GM19351 (cell line): ENCODE measurements around the gene HARBI1.

ENCODE experiments used
- ATAC-seq: cut with Tn5 transposase; IDR thresholded peaks from one replicate; pipeline ENCODE4 v1.9.1; 2021; ENCODE audit warnings: mild to moderate bottlenecking, moderate library complexity; ENCODE audit not compliant: unreplicated experiment

Gene HARBI1, protein sequence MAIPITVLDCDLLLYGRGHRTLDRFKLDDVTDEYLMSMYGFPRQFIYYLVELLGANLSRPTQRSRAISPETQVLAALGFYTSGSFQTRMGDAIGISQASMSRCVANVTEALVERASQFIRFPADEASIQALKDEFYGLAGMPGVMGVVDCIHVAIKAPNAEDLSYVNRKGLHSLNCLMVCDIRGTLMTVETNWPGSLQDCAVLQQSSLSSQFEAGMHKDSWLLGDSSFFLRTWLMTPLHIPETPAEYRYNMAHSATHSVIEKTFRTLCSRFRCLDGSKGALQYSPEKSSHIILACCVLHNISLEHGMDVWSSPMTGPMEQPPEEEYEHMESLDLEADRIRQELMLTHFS

DNA sequence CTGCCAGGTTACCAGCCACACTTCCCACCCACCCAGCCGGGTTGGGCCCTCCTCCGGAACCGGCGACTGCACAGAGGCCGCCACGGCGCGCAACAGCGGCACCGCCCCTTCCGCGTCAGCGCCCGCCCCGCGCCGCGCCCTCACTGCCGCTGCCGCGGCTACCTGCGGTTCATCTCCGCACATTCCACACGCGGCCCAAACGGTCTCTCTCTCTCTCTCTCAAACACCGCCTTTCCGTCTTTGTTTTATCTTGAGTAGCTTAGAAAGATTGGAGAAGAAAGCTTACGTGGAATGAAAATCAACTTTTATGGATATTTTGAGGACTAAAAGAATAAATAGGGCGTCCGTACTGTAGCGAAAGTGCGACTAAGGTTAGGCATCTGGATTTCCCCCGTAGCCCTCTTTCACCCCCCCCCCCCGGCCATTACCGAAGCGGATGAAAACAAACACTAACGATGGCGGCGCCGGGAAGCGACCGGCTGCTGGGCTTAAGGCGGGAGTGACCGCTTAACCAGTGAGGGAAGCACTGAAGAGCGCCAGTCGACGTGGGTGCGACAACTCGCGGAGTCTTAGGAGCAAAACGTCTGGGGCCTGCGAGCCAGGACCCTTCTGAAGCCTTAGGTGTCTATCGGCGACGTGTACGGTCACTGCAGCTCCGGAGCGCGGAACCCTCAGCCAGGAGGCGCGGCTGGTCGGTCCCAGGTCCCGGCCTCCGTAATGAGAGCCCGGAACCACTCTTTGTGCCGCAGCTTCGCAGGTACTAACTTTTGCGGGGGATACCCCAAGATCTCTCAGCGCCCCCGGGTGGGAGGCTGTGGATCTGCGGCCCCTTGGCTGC, at the start of gene HARBI1, which contains the start of gene ATG13:
TSS of gene HARBI1 (minus strand) at position 94 of the 838 bp plus-strand sequence. CDS start 990 bp downstream, outside the sequence.
TSS of gene ATG13 (plus strand) at position 420 of the 838 bp plus-strand sequence. CDS start 26,739 bp downstream, outside the sequence.
- peak; percentile 95 for ATAC-seq

DNA sequence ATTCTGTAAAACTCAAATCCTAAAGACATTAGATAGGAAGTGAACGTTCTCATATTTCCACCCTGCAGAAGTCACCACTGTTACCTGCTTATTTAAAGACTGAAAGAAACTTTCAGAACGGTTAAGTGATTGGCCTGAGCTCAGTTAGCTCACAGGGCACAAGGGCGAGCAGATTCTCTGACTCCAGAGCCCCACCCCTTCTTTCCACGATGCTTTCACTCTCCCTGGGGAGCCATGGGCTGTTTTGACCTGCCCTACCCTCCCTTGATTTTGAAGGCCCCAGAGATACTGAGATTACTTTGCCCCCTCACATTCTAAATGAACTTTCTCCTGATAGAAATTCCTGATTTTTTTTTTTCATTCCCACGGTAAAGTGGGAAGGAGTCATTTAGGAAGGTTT, 49.5 kb upstream of the HARBI1 start:
- ATAC-seq: no peak

DNA sequence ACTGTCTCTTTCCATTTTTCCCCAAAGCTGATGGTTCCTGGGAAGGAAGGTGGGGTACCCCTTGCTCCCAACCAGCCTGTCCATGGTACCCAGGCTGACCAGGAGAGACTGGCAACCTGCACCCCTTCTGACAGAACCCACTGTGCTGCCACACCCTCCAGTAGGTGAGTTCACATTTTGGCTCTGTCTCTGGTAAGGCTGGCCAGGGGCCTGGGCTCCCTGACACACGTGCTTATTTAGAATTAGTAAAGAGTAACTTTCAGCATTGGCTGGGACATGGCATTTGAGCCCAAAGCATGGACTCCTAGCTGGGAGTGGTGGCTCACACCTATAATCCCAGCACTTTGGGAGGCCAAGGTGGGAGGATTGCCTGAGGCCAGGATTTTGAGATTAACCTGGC, 48.3 kb upstream of the HARBI1 start:
- ATAC-seq: no peak

DNA sequence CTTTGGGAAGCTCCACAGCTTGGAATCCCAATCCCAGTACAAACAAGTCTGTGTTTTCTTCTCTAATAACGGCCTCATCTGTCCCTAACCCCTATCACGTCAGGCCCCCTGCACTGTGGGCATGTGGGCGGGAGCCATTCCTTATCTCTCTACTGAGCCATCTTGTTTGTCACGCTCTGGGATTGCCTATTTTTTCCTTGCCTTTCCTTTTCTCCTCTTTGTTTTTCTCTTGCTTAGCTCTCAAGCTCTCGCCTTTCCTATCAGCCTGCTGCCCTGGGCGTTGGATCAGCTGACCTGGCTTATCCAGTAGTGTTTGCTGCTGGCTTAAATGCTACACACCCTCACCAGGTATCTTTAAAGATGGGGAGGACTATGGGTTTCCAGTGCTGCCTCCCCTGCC, 47.6 kb upstream of the HARBI1 start:
- ATAC-seq: no peak

DNA sequence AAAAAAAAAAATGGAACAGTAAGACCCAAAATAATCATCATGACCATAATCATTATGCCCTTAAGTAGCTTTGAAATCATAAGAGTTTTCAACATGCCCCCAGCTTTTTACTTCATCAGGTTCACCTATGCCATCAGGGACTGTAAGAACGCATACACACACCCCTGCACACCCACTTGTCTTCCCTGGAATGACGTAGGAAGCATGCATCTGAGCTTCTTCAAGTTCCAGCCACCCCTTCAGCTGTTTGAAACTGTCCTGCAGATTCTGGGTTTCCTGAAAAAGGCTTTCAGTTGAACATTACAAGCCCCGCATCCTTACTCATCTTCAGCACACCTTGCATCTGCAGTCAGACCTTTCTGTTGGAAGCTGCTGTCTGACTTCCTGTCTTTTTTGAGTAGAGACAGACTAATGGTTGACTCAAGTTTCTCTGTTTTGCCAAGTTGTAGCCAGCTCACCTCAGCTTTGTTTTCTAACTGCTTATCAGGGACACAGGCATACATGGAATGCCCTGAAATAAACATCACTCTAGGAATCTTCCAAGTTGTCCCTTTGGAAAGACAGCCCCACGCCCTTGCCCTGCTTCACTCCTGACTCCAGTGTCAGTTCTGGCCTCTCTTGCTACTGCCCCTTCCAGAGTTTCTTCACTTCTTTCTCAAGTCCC, 46.4 kb upstream of the HARBI1 start:
- no peak for ATAC-seq

DNA sequence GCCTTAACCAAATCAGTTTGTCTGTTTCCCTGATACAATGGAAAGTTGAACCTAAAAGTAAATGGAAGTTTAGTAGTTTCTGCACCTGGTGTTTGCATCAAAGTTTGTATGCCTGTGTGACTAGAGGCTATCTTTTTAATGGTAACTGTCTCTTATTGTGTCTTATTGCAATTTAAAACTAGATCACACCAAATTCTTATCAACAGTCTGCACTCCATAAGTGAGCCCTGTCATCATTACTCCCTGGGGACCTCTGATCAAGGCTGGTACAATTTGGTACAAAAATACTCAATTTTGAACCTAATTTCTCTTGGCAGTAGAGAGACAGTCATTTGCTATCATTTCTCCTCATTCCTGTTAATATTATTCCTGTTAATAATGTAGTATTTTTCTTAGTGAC, 45.3 kb upstream of the HARBI1 start:
- ATAC-seq: no peak

DNA sequence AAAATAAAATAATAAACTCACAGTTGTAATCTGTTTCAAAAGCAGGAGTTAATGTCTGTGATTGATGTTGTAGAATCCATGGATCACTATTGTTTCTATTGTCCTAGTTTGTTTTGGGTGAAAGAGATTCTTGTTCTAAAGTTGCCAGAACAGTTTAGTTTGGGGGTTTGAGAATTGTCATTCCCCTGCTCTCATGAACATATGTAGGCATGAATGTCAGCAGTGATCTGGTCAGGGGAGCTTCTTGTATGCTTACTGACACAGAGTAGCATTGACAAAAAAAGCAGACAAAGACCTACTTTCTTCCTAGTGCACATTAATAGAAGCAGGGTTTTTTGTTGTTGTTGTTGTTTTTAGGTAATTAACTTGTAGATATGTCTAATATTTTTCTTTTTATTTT, 44.8 kb upstream of the HARBI1 start:
- ATAC-seq: no peak

DNA sequence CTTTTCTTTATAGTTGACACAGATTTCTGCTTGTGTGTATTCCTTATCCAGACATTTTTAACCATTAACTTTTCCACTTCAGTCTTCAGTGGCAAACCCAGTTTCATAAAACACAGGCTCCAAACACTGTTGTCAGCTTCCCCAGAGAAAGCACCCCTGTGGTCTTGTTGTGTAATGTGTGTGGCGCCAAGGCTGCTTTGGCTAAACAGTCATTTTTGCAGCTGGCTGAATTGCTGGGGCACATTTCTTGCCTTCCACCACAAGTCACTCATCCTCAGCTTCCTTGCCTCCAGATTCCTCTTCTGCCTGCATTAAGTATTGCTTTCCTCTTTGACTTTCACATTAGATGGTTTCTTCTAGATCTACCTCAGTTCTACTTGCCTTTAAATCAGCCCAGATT, 42.9 kb upstream of the HARBI1 start:
- ATAC-seq: no peak

DNA sequence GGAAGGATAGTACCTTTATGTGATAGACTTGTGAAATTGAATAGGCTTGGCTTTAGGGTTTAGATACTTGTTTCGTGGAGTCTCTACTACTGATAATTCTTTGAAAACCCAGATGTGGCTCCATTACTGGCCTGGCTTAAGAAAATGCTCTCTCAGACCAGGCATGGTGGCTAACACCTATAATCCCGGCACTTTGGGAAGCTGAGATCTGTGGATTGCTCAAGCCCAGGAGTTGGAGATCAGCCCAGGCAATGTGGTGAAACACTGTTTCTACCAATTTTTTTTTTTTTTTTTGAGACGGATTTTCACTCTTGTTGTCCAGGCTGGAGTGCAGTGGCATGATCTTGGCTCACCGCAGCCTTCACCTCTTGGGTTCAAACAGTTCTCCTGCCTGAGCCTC, 41.2 kb upstream of the HARBI1 start:
- ATAC-seq: no peak

DNA sequence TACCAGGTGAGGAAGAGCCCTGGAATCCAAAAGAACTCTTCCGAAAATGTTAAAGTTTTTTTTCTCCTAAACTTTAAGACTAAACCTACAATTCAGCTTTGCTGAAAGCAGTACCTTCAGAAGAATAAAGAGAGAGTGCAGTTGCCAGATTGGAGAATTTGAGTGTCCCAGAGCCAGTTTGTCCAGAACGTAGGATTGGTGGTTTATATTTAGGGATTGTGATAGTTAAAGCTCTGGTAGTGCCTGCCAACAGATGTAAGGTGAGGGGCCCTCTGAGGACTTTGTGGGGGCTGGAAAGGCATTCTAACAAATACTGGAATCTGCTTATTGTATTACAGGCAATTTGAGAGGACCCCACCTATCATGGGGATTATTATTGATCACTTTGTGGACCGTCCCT, 40.2 kb upstream of the HARBI1 start:
- ATAC-seq: no peak

DNA sequence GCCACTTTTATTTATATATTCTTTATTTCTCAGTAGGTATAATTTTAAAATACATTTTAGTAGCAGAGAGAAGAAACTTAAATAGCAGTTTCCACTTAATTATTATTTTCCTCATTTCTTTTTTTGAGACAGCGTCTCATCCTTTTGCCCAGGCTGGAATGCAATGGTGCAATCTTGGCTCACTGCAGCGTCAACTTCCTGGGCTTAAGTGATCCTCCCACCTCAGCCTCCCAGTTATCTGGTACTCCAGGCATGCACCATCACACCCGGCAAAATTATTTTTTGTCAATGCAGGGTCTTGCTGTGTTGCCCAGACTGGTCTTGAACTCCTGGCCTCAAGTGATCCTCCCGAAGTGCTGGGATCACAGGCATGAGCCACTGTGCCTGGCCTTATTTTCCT, 38.6 kb upstream of the HARBI1 start:
- no peak for ATAC-seq

DNA sequence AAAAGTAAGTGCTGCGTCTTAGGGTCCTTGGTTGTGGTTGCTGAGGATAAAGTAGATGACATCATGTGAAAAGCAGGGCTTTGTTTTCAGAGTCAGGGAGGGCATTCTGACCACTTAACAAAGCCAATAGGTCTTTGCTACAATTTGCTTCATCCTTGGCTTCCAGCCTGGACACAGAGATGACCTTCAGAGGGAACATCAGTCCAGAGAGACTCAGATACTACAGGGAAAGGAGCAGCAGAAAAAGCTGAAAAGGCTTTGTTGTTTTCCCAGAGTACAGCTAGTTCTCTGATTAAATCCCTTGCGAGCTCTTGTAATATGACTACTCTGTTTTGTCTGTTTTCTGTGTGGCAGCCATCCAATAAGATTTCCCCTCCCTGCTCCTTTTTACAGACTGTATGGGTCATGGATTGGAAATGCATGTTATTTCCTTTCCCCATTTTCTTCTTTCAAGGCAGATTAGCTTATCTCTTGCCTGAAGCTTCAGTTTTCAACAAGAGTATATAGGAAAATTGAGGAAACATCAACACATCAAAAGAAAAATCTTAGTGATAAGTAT, 32.2 kb upstream of the HARBI1 start:
- ATAC-seq: no peak

DNA sequence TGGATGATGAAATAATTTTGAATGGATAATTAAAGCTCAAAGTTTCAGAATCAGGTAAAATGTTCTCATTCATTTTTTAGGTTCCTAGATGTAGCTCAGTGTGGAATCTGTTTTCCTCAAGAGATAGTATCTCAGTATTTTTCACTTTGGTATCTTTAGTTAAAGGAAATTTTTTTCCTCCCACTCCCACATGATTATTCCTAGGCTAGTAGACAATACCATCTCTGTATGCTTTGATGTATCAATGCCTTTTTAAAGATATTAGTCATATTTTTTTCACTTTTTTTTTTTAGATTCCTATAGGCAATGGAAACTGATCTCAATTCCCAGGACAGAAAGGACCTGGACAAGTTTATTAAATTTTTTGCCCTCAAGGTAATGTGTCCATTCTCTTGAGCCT, 27.0 kb upstream of the HARBI1 start:
- ATAC-seq: no peak

DNA sequence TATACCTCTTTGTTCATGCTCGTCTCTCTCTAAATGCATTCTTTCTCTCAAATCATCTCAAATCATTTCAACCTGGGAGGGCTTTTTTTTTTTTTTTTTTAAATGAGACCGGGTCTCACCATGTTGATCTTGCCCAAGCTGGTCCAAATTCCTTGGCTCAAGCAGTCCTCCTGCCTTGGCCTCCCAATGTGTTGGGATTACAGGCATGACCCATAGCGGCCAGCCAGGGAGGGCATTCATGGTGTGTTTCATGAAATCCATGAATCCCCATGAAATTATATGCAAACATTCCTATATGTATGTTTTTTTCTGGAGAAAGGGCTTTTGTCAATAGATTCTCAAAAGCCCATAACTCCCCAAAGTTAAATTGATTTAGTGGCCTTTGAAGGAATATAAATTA, 26.5 kb upstream of the HARBI1 start:
- ATAC-seq: no peak

DNA sequence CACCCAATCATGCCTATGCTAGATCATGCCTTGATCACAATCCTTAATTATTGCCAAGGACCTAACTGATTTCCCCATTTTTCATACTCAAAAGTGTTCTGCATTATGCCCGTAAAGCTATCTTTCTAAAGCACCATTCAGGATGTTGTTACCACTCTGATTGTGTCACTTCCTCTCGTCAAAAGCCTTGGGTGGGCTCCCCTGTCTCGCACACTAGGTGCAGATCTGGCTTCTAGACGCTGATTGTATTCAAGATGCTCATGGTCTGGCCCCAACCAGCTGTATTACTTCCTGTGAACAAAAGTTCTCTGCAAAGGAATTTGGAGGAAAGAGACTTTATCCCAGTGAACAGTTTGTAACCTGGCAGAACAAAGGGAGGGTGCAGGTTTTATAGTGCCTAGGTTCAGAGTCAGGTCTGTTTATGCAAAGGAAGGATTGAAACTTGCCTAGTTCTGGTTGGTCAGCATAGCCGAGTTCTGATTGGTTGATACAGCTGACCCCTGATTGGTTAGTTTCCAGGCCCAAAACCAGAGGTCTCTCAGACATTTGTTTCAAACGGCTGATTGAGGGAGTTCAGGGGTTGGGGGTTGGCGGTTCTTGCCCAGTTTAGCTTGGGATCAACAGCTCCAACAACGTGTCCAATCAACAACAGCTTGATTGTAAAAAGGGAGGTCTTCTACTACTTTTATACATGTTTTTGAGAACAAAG, 25.8 kb upstream of the HARBI1 start:
- ATAC-seq: no peak

DNA sequence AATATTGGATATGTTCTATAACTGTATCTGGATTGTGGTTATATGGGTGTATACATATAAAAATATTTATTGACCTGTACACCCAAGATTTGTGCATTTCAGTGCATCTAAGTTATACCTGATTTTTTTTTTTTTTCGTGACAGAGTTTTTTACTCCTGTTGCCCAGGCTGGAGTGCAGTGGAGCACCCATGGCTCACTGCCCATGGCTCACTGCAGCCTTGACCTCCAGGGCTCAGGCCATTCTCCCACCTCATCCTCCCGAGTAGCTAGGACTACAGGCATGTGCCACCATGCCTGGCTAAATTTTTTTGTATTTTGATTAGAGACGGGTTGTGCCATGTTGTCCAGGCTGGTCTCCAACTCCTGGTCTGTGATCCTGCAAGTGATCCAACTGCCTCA, 24.6 kb upstream of the HARBI1 start:
- ATAC-seq: no peak

DNA sequence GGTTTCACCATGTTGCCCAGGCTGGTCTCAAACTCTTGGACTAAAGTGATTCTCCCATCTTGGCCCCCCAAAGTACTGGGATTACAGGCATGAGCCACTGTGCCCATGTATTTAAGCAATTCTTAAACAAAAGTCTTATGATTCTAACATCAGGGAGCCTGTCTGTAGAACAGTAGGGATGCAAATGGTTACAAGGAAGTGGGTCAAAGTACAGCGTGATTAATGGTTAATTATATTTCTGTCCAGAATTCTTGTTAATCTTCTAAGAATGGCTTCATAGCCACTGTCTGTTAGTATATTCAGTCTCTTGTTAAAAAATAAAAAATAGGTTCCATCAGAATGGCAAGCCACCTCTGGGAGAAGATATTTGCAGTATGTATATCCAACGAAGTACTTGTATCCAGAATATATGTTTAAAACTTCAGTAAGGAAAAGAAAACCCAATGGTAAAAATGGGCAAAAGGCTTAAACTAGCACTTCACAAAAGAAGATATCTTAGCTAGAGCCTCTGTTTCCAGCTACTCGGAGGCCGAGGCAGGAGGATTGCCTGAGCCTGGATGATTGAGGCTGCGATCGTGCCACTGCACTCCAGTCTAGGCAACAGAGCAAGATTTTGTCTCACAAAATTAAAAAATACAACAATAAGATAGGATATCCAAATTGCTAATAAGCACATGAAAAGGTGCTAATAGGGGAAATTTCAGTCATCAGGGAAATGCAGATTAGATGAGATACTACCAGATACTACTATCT, 23.2 kb upstream of the HARBI1 start:
- no peak for ATAC-seq

DNA sequence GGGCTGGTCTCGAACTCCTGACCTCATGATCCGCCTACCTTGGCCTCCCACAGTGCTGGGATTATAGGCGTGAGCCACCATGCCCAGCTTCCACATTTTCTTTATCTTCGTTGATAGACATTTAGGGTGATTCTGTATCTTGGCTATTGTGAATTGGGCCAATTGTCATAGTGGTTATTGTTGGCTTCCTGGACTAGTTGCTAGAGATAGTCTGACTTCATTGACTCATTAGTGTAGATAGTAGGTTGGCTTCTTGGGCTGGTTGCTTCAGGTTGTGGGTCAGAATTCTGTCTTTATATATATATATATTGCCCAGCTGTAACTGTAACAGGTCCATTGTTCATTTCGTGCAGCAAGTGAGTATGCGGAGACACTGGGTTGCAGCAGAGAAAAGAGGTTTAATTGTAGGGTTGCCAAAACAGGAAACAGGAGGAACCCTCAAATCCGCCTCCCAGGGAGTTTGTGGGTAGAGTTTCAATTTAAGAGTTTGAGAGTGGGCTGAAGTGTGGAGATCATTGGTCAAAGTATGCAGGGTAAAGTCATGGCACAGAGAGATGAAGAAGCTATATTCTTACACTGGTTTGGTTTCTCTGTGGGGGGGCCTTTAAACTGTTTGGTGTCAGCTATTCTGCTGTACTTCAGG, 22.3 kb upstream of the HARBI1 start:
- ATAC-seq: no peak

DNA sequence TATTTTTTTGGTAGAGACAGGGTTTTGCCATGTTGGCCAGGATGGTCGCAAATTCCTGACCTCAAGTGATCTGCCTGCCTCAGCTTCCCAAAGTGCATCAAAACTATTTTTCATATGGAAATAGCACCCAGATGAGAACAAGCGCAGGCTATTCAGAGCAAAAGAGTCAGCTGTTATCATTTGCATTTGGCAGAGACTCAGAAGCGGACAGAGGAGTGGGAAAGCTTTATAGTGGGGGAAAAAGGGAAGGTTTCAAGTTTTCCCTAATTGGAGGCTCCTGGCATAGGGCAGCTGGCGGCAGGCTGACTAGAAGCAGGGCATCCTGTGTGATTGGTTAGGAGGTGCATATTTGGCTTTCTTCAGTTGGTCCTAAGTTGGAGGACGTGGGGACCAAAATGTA, 20.5 kb upstream of the HARBI1 start:
- no peak for ATAC-seq
